Parathyroid adenoma (tissue), 2 donors: ENCODE data around the gene PDLIM3.

ENCODE experiments used
- H2AFZ ChIP-seq: fragments of 300-600 bp; sonication (generic); one replicate; pipeline ENCODE4 v1.7.0; 2017; ENCODE audit warnings: antibody characterized with exemption, mild to moderate bottlenecking
- H3K27ac ChIP-seq: fragments of 300-600 bp; sonication (generic); one replicate; pipeline ENCODE4 v1.7.0; 2017
- H3K27me3 ChIP-seq: fragments of 300-600 bp; sonication (generic); one replicate; pipeline ENCODE4 v1.7.0; 2017; ENCODE audit warnings: low read length; ENCODE audit not compliant: control insufficient read depth, insufficient read depth
- H3K36me3 ChIP-seq: fragments of 300-600 bp; sonication (generic); one replicate; pipeline ENCODE4 v1.7.0; 2017; ENCODE audit warnings: low read length; ENCODE audit not compliant: control insufficient read depth, insufficient read depth
- H3K4me1 ChIP-seq: fragments of 300-600 bp; sonication (generic); one replicate; pipeline ENCODE4 v1.7.0; 2017; ENCODE audit warnings: control low read depth
- H3K4me2 ChIP-seq: fragments of 300-600 bp; sonication (generic); one replicate; pipeline ENCODE4 v1.7.0; 2017; ENCODE audit warnings: low read length
- H3K4me3 ChIP-seq: fragments of 300-600 bp; sonication (generic); one replicate; pipeline ENCODE4 v1.7.0; 2017; ENCODE audit warnings: low read depth, low read length
- H3K79me2 ChIP-seq: fragments of 300-600 bp; sonication (generic); one replicate; pipeline ENCODE4 v1.7.0; 2017; ENCODE audit warnings: control low read depth
- H3K9ac ChIP-seq: fragments of 300-600 bp; sonication (generic); one replicate; pipeline ENCODE4 v1.7.0; 2017; ENCODE audit warnings: mild to moderate bottlenecking
- H3K9me3 ChIP-seq: fragments of 300-600 bp; sonication (generic); one replicate; pipeline ENCODE4 v1.7.0; 2017; ENCODE audit warnings: low read length; ENCODE audit not compliant: control insufficient read depth
- CTCF ChIP-seq: fragments of 300-600 bp; sonication (generic); IDR thresholded peaks from one replicate; pipeline ENCODE4 v1.7.0; 2017; ENCODE audit warnings: antibody characterized with exemption, mild to moderate bottlenecking
- donor health status: primary hyperparathyroidism.

Gene PDLIM3

GRCh38 chr4:185467991-185468390 is 67.3 kb downstream of the PDLIM3 start:
- Histone ChIP-seq H3K4me3 (no peak overlapping the region), H3K27me3 (no peaks in the 10 kb centered on the region), H3K4me1 (no peaks in the 10 kb centered on the region), H3K27ac (no peak overlapping the region), H2AFZ (no peak overlapping the region), H3K4me2 (no peak overlapping the region), H3K9ac (no peak overlapping the region), H3K79me2 (no peaks in the 10 kb centered on the region), H3K36me3 (no peaks in the 10 kb centered on the region), H3K9me3 (no peaks in the 10 kb centered on the region)
- no peak for TF ChIP-seq CTCF

GRCh38 chr4:185467101-185467500 is 68.2 kb downstream of the PDLIM3 start:
- no peaks in the 10 kb centered on the region for H3K36me3 ChIP-seq
- H3K27me3 ChIP-seq: no peaks in the 10 kb centered on the region
- H3K4me1 ChIP-seq: no peaks in the 10 kb centered on the region
- H3K9ac ChIP-seq: no peak overlapping the region
- no peaks in the 10 kb centered on the region for H3K79me2 ChIP-seq
- no peak overlapping the region for H3K4me2 ChIP-seq
- no peak overlapping the region for H2AFZ ChIP-seq
- H3K9me3 ChIP-seq: no peaks in the 10 kb centered on the region
- H3K4me3 ChIP-seq: no peak overlapping the region
- no peak overlapping the region for H3K27ac ChIP-seq
- no peak for TF ChIP-seq CTCF

- no peaks in the 10 kb centered on the region for H3K27me3 ChIP-seq
- H3K9me3 ChIP-seq: no peaks in the 10 kb centered on the region
- no peak overlapping the region for H2AFZ ChIP-seq
- H3K36me3 ChIP-seq: no peaks in the 10 kb centered on the region
- H3K9ac ChIP-seq: no peak overlapping the region
- no peak for TF ChIP-seq CTCF
- H3K4me2 ChIP-seq: no peak overlapping the region
- H3K79me2 ChIP-seq: no peaks in the 10 kb centered on the region
- no peak overlapping the region for H3K27ac ChIP-seq
- no peaks in the 10 kb centered on the region for H3K4me1 ChIP-seq
- H3K4me3 ChIP-seq: no peak overlapping the region
Observed at GRCh38 chr4:185465707-185466106, 69.6 kb downstream of the PDLIM3 start.

- Histone ChIP-seq H3K4me2 (no peak overlapping the region), H2AFZ (no peak overlapping the region), H3K36me3 (no peaks in the 10 kb centered on the region), H3K4me1 (no peaks in the 10 kb centered on the region), H3K27ac (no peak overlapping the region), H3K9me3 (no peaks in the 10 kb centered on the region), H3K4me3 (no peak overlapping the region), H3K27me3 (no peaks in the 10 kb centered on the region), H3K79me2 (no peaks in the 10 kb centered on the region), H3K9ac (no peak overlapping the region)
- no peak for TF ChIP-seq CTCF
Observed at GRCh38 chr4:185464887-185465286, 70.4 kb downstream of the PDLIM3 start.

GRCh38 chr4:185464183-185464582 is 71.1 kb downstream of the PDLIM3 start:
- Histone ChIP-seq H3K27ac (no peak overlapping the region), H3K9ac (no peak overlapping the region), H3K36me3 (no peaks in the 10 kb centered on the region), H3K4me3 (no peak overlapping the region), H3K4me1 (no peaks in the 10 kb centered on the region), H2AFZ (no peak overlapping the region), H3K4me2 (no peak overlapping the region), H3K79me2 (no peaks in the 10 kb centered on the region), H3K27me3 (no peaks in the 10 kb centered on the region), H3K9me3 (no peaks in the 10 kb centered on the region)
- TF ChIP-seq CTCF: no peak
